SK-N-SH (cell line): ENCODE measurements around the gene NAALADL2. TPM values are rescaled to one million over a fixed set of nuclear protein-coding genes. Genes with fewer than 3 reads are reported as not detected.

Experiments used
- CTCF ChIA-PET: fragments of 300-600, 350-600 bp; formaldehyde crosslinking; extraction: SDS; loops from one replicate; lab custom pipeline; 2021; lab: Yijun Ruan, JAX
- POLR2A ChIA-PET: fragments of 350-600 bp; sonication (Branson Sonifier 250); formaldehyde crosslinking; extraction: SDS; loops from one replicate; lab custom pipeline; 2020; ENCODE audit warnings: antibody characterized with exemption, inconsistent platforms; lab: Yijun Ruan, JAX
- DNase-seq: peaks from one replicate; pipeline ENCODE4 v3.0.0; 2012
- H2AFZ ChIP-seq: fragments of 200-600 bp; sonication (generic); 2 replicates; pipeline ENCODE4 v1.8.1; 2016; ENCODE audit warnings: antibody characterized with exemption, mild to moderate bottlenecking, low read depth
- H3F3A ChIP-seq: fragments of 200-600 bp; sonication (generic); replicated peaks from 2 replicates; pipeline ENCODE3; 2016; ENCODE audit warnings: antibody characterized with exemption, mild to moderate bottlenecking; ENCODE audit not compliant: insufficient read depth
- H3K27ac ChIP-seq, 2 experiments: fragments of 200-500 bp in 1 of 2; fragments of 200-600 bp in 1 of 2; sonication (Bioruptor generic) in 1 of 2; sonication (generic), shearing (Covaris generic) in 1 of 2; 2 replicates each; pipeline versions ENCODE4 v1.5.1 to v1.6.1; 2014 to 2016; ENCODE audit warnings: low read depth in 2 of 2, inconsistent platforms in 1 of 2, low read length in 1 of 2, mild to moderate bottlenecking in 1 of 2, mixed read lengths in 1 of 2
- H3K27me3 ChIP-seq: fragments of 200-600 bp; sonication (generic), shearing (Covaris generic); 2 replicates; pipeline ENCODE4 v1.6.1; 2016; ENCODE audit warnings: mixed run types; ENCODE audit not compliant: insufficient read depth
- H3K36me3 ChIP-seq, 2 experiments: fragments of 200-500 bp in 1 of 2; fragments of 200-600 bp in 1 of 2; sonication (Bioruptor generic) in 1 of 2; sonication (generic) in 1 of 2; replicated peaks in 1 of 2; 2 replicates each; pipeline versions ENCODE3 to v1.5.1; 2014 to 2016; ENCODE audit warnings: low read length in 1 of 2, mild to moderate bottlenecking in 1 of 2; ENCODE audit not compliant: insufficient read depth in 2 of 2, control insufficient read depth in 1 of 2
- H3K4me1 ChIP-seq, 2 experiments: fragments of 200-500 bp in 1 of 2; fragments of 200-600 bp in 1 of 2; sonication (Bioruptor generic) in 1 of 2; sonication (generic), shearing (Covaris generic) in 1 of 2; 2 replicates each; pipeline versions ENCODE4 v1.5.1 to v1.6.1; 2014 to 2016; ENCODE audit warnings: low read depth in 1 of 2, low read length in 1 of 2, mixed run types in 1 of 2; ENCODE audit not compliant: insufficient read depth in 2 of 2, control insufficient read depth in 1 of 2
- H3K4me2 ChIP-seq: fragments of 200-600 bp; sonication (generic), shearing (Covaris generic); 2 replicates; pipeline ENCODE4 v1.6.1; 2017; ENCODE audit warnings: mixed run types
- H3K4me3 ChIP-seq, 2 experiments: fragments of 200-500 bp in 1 of 2; fragments of 200-600 bp in 1 of 2; sonication (Bioruptor generic) in 1 of 2; sonication (generic), shearing (Covaris generic) in 1 of 2; 2 replicates each; pipeline versions ENCODE4 v1.5.1 to v1.8.1; 2014 to 2016; ENCODE audit warnings: low read depth in 2 of 2, inconsistent platforms in 1 of 2, low read length in 1 of 2, mild to moderate bottlenecking in 1 of 2, mixed read lengths in 1 of 2, moderate library complexity in 1 of 2
- H3K79me2 ChIP-seq: fragments of 200-600 bp; sonication (generic); 2 replicates; pipeline ENCODE4 v1.8.1; 2017; ENCODE audit warnings: mild to moderate bottlenecking; ENCODE audit not compliant: insufficient read depth
- H3K9ac ChIP-seq: fragments of 200-600 bp; sonication (generic); 2 replicates; pipeline ENCODE4 v1.6.1; 2017; ENCODE audit warnings: mixed run types
- H3K9me2 ChIP-seq: fragments of 200-600 bp; sonication (generic); 2 replicates; pipeline ENCODE4 v1.6.1; 2017; ENCODE audit warnings: mixed run types
- H3K9me3 ChIP-seq: fragments of 200-600 bp; sonication (generic); 2 replicates; pipeline ENCODE4 v1.6.1; 2017; ENCODE audit warnings: mixed run types, mild to moderate bottlenecking, moderate library complexity
- H4K20me1 ChIP-seq: fragments of 200-600 bp; sonication (generic); 2 replicates; pipeline ENCODE4 v1.6.1; 2017; ENCODE audit warnings: mild to moderate bottlenecking, mixed run types; ENCODE audit not compliant: insufficient read depth
- CHD2 ChIP-seq: fragments of 150-350 bp; IDR thresholded peaks from 2 replicates; pipeline ENCODE4 v1.6.1; 2018; ENCODE audit warnings: low read length; ENCODE audit not compliant: partially characterized antibody
- EP300 ChIP-seq, 2 experiments: IDR thresholded peaks; 2 replicates each; pipeline versions ENCODE4 v1.4.0 to v1.6.1; 2012; ENCODE audit warnings: borderline replicate concordance in 1 of 2, low read depth in 1 of 2, low read length in 1 of 2
- EZH2phosphoT487 ChIP-seq: fragments of 200-600 bp; sonication (generic); IDR thresholded peaks from 2 replicates; pipeline ENCODE4 v1.6.1; 2017; ENCODE audit warnings: low read depth, mixed run types, mild to moderate bottlenecking, antibody characterized with exemption, moderate library complexity, borderline replicate concordance
- FOXM1 ChIP-seq: IDR thresholded peaks from 2 replicates; pipeline ENCODE4 v1.4.0; 2012; ENCODE audit warnings: low read depth, mild to moderate bottlenecking
- JUND ChIP-seq: IDR thresholded peaks from 2 replicates; pipeline ENCODE4 v1.4.0; 2012
- MAX ChIP-seq: IDR thresholded peaks from 2 replicates; pipeline ENCODE4 v1.4.0; 2012; ENCODE audit warnings: low read depth
- MXI1 ChIP-seq: IDR thresholded peaks from 2 replicates; pipeline ENCODE4 v1.6.1; 2012; ENCODE audit warnings: mild to moderate bottlenecking, low read depth, low read length, improper control_type of control experiment
- NFIC ChIP-seq: IDR thresholded peaks from 2 replicates; pipeline ENCODE4 v1.4.0; 2012; ENCODE audit warnings: borderline replicate concordance
- NRF1 ChIP-seq: IDR thresholded peaks from 2 replicates; pipeline ENCODE4 v1.6.1; 2012; ENCODE audit warnings: low read depth, mild to moderate bottlenecking, low read length
- PBX3 ChIP-seq: IDR thresholded peaks from 2 replicates; pipeline ENCODE4; 2012
- POLR2AphosphoS5 ChIP-seq: IDR thresholded peaks from 2 replicates; pipeline ENCODE4 v1.6.1; 2012; ENCODE audit warnings: low read depth, low read length
- RAD21 ChIP-seq: IDR thresholded peaks from 2 replicates; pipeline ENCODE4 v1.6.1; 2012; ENCODE audit warnings: mild to moderate bottlenecking, low read length
- SIN3A ChIP-seq: IDR thresholded peaks from 2 replicates; pipeline ENCODE4 v1.6.1; 2012; ENCODE audit warnings: low read depth, mild to moderate bottlenecking, low read length, moderate library complexity, borderline replicate concordance
- SMC3 ChIP-seq: IDR thresholded peaks from 2 replicates; pipeline ENCODE4 v1.6.1; 2012; ENCODE audit warnings: low read depth, low read length, improper control_type of control experiment
- TAF1 ChIP-seq: IDR thresholded peaks from 2 replicates; pipeline ENCODE4 v1.6.1; 2012; ENCODE audit warnings: low read depth, mild to moderate bottlenecking, low read length, moderate library complexity, borderline replicate concordance
- TCF12 ChIP-seq: IDR thresholded peaks from 2 replicates; pipeline ENCODE4 v1.4.0; 2012
- TEAD4 ChIP-seq: IDR thresholded peaks from 2 replicates; pipeline ENCODE4 v1.4.0; 2012; ENCODE audit warnings: mild to moderate bottlenecking, borderline replicate concordance; ENCODE audit not compliant: insufficient read depth
- WGBS: methylation state at CpG from one replicate; pipeline ENCODE4 v1.1.6; 2017; ENCODE audit warnings: low lambda C conversion rate; 5-methylcytosine and 5-hydroxymethylcytosine counted together
- polyA plus RNA-seq, 3 experiments: library from polyadenylated mRNA; depleted of rRNA; stranded (reverse); fragments of >200 nt; gene quantifications; 2 replicates each; pipeline ENCODE4 v1.2.3, GENCODE V29; 2012
- TF ChIP-seq, protein P1 (sequence below): fragments of 150-350 bp; IDR thresholded peaks from 2 replicates; pipeline ENCODE4 v1.6.1; 2016; ENCODE audit warnings: mild to moderate bottlenecking, low read depth, low read length

NAALADL2 gene
- polyA plus RNA-seq, 1 of the 3 experiments (the other 2 are of a cell fraction) = 1.2 TPM

DNA sequence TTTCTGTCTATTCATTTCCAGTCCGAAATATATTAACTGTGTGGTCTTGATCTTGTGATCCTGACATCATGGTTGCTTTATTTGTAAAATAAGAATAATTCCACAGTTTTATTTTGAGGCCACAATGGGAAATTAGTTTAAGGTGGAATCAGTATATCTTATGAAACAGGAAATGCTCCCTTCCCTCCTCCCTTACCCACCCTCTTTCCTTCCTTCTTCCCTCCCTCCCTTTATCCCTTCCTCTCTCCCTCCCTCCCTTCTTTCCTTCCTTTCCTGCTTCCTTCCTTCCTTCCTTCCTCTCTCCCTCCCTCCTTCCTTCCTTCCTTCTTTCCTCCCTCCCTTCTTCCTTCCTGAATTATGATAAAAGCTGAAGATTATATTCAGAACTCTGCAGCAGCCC, 452.3 kb downstream of the NAALADL2 start:
- Histone ChIP-seq H3K4me1 (peaks cover 4 to 7% of the 10 kb centered on the region in 2 experiments; a peak in 3 of 4 replicates), H3K27ac (no peak overlapping the region), H3K36me3 (no peaks in the 10 kb centered on the region), H3K9me2 (no peaks in the 10 kb centered on the region), H3K9ac (no peak overlapping the region), H3K9me3 (no peaks in the 10 kb centered on the region), H3F3A (peaks cover 2% of the 10 kb centered on the region), H2AFZ (no peak overlapping the region), H3K79me2 (no peaks in the 10 kb centered on the region), H3K4me3 (no peak overlapping the region), H3K27me3 (no peaks in the 10 kb centered on the region), H3K4me2 (no peak overlapping the region), H4K20me1 (no peaks in the 10 kb centered on the region)
- no peak for DNase-seq
- WGBS = 84% methylated on average over 1 of the region's 1 CpG
- ChIA-PET POLR2A (no interaction called here), CTCF (no interaction called here)
- no peak for TF ChIP-seq CHD2
- no peak for TF ChIP-seq TAF1
- no peak for TF ChIP-seq NFIC
- no peak for TF ChIP-seq FOXM1
- TF ChIP-seq RAD21 = no peak
- TF ChIP-seq, protein P1, sequence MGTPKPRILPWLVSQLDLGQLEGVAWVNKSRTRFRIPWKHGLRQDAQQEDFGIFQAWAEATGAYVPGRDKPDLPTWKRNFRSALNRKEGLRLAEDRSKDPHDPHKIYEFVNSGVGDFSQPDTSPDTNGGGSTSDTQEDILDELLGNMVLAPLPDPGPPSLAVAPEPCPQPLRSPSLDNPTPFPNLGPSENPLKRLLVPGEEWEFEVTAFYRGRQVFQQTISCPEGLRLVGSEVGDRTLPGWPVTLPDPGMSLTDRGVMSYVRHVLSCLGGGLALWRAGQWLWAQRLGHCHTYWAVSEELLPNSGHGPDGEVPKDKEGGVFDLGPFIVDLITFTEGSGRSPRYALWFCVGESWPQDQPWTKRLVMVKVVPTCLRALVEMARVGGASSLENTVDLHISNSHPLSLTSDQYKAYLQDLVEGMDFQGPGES = no peak
- no peak for TF ChIP-seq EP300 (IDR thresholded peaks at IDR 0.05; ENCODE audit: borderline replicate concordance in 1 of 2, low read depth in 1 of 2, low read length in 1 of 2)

- CTCF ChIA-PET = no interaction called here
- no peak for DNase-seq
- H2AFZ ChIP-seq = no peak overlapping the region
- H3K9me3 ChIP-seq = no peaks in the 10 kb centered on the region
- H3K4me1 ChIP-seq = peaks cover 4 to 7% of the 10 kb centered on the region in 2 experiments; a peak in 3 of 4 replicates
- 88% methylated on average over 3 of the region's 3 CpGs for WGBS
- no peak overlapping the region for H3K27ac ChIP-seq
- no peak overlapping the region for H3K4me3 ChIP-seq
- no peaks in the 10 kb centered on the region for H3K27me3 ChIP-seq
- POLR2A ChIA-PET = no interaction called here
- H3K9me2 ChIP-seq = no peaks in the 10 kb centered on the region
- no peaks in the 10 kb centered on the region for H3K36me3 ChIP-seq
- no peaks in the 10 kb centered on the region for H3K79me2 ChIP-seq
- TF ChIP-seq MXI1 (no peak), RAD21 (no peak), SMC3 (no peak), EZH2phosphoT487 (no peak), PBX3 (no peak), NRF1 (no peak), POLR2AphosphoS5 (no peak), MAX (no peak), TCF12 (no peak), SIN3A (no peak), EP300 (IDR thresholded peaks at IDR 0.05; ENCODE audit: borderline replicate concordance in 1 of 2, low read depth in 1 of 2, low read length in 1 of 2) (no peak), JUND (no peak), TEAD4 (no peak)
- H3K4me2 ChIP-seq = no peak overlapping the region
- H3K9ac ChIP-seq = no peak overlapping the region
- peaks cover 2% of the 10 kb centered on the region for H3F3A ChIP-seq
- H4K20me1 ChIP-seq = no peaks in the 10 kb centered on the region
Measured at GRCh38 chr3:175311946-175312345, 452.8 kb downstream of the NAALADL2 start.
